Hepatocyte (in vitro differentiated cells): Measurements from ENCODE around the gene FUCA1. TPM values are rescaled to one million over a fixed set of nuclear protein-coding genes. Genes with fewer than 3 reads are reported as not detected.

Experiments
- DNase-seq: peaks from one replicate; pipeline ENCODE4 v3.0.0-alpha.2; 2016; ENCODE audit warnings: low spot score
- H2AFZ ChIP-seq: fragments of 200-600 bp; sonication (generic); 2 replicates; pipeline ENCODE4 v1.6.0; 2016; ENCODE audit warnings: antibody characterized with exemption, mild to moderate bottlenecking
- H3K27ac ChIP-seq: fragments of 200-600 bp; sonication (generic); 2 replicates; pipeline ENCODE4 v1.5.1; 2016; ENCODE audit warnings: mild to moderate bottlenecking
- H3K27me3 ChIP-seq: fragments of 200-600 bp; sonication (generic); 2 replicates; pipeline ENCODE4 v1.6.1; 2016
- H3K36me3 ChIP-seq: fragments of 200-600 bp; sonication (generic); replicated peaks from 2 replicates; pipeline ENCODE4 v1.5.1; 2016; ENCODE audit warnings: low read depth; ENCODE audit not compliant: insufficient read depth
- H3K4me1 ChIP-seq: fragments of 200-600 bp; sonication (generic); 2 replicates; pipeline ENCODE4 v1.5.1; 2016; ENCODE audit warnings: mild to moderate bottlenecking, moderate library complexity; ENCODE audit not compliant: insufficient read depth
- H3K4me2 ChIP-seq: fragments of 200-600 bp; sonication (generic); 2 replicates; pipeline ENCODE4 v1.6.0; 2016
- H3K4me3 ChIP-seq: fragments of 200-600 bp; sonication (generic); 2 replicates; pipeline ENCODE4 v1.5.1; 2016; ENCODE audit warnings: mild to moderate bottlenecking
- H3K79me2 ChIP-seq: fragments of 200-600 bp; sonication (generic); 2 replicates; pipeline ENCODE4 v1.6.0; 2017; ENCODE audit warnings: mild to moderate bottlenecking
- H3K9me2 ChIP-seq: fragments of 200-600 bp; sonication (generic); replicated peaks from 2 replicates; pipeline ENCODE4 v1.6.0; 2017; ENCODE audit warnings: mild to moderate bottlenecking; ENCODE audit not compliant: insufficient read depth
- H3K9me3 ChIP-seq: fragments of 200-600 bp; sonication (generic); 2 replicates; pipeline ENCODE4 v1.5.1; 2016; ENCODE audit warnings: low read depth, mild to moderate bottlenecking
- H4K20me1 ChIP-seq: fragments of 200-600 bp; sonication (generic); 2 replicates; pipeline ENCODE4 v1.6.0; 2016; ENCODE audit warnings: mild to moderate bottlenecking; ENCODE audit not compliant: insufficient read depth, poor library complexity, severe bottlenecking
- CTCF ChIP-seq: fragments of 200-600 bp; sonication (generic); IDR thresholded peaks from 2 replicates; pipeline ENCODE4 v1.5.1; 2016; ENCODE audit warnings: antibody characterized with exemption, mild to moderate bottlenecking; ENCODE audit not compliant: poor library complexity
- EZH2 ChIP-seq: fragments of 200-600 bp; sonication (generic); IDR thresholded peaks from 2 replicates; pipeline ENCODE4 v1.6.1; 2016; ENCODE audit warnings: antibody characterized with exemption, mild to moderate bottlenecking, borderline replicate concordance
- EZH2phosphoT487 ChIP-seq: fragments of 200-600 bp; sonication (generic); IDR thresholded peaks from one replicate; pipeline ENCODE4 v1.6.1; 2018; ENCODE audit warnings: antibody characterized with exemption, mild to moderate bottlenecking, low read depth, moderate library complexity; ENCODE audit not compliant: unreplicated experiment, severe bottlenecking
- WGBS: methylation state at CpG from one replicate; pipeline ENCODE4 v1.1.6; 2016; ENCODE audit warnings: low lambda C conversion rate; ENCODE audit errors: missing lambda C conversion rate; 5-methylcytosine and 5-hydroxymethylcytosine counted together
- polyA plus RNA-seq: library from polyadenylated mRNA; unstranded; fragments of >200 nt; fragmentation: Nextera tagmentation; extraction: Ambion mirVana; gene quantifications from 2 replicates; pipeline ENCODE4 v1.2.1, GENCODE V29; 2016
- total RNA-seq: library from RNA; depleted of rRNA; stranded (reverse); fragments of >200 nt; gene quantifications from 2 replicates; pipeline ENCODE4 v1.2.3, GENCODE V29; 2014

FUCA1 gene
- total and polyA plus RNA-seq, 2 experiments from 2014 or later, result 59.0 to 74.2 TPM

GRCh38 chr1:23801338-23801748, 66.7 kb downstream of the FUCA1 start:
- peak overlapping the region; percentile 34 for H2AFZ ChIP-seq
- H3K27ac ChIP-seq, result peak overlapping the region; percentile 99
- H3K36me3 ChIP-seq, result no peaks in the 10 kb centered on the region
- peak overlapping the region; percentile 61 for H3K4me3 ChIP-seq
- no peaks in the 10 kb centered on the region for H3K27me3 ChIP-seq
- no peaks in the 10 kb centered on the region for H3K9me3 ChIP-seq
- peak overlapping the region; percentile 93 for H3K4me2 ChIP-seq
- no peaks in the 10 kb centered on the region for H4K20me1 ChIP-seq
- H3K9me2 ChIP-seq, result no peaks in the 10 kb centered on the region
- peaks cover 18% of the 10 kb centered on the region for H3K4me1 ChIP-seq
- peaks cover 6% of the 10 kb centered on the region for H3K79me2 ChIP-seq
- DNase-seq, result peak; percentile 73
- 9% methylated on average over 19 of the region's 19 CpGs for WGBS
- TF ChIP-seq EZH2, result no peak
- no peak for TF ChIP-seq CTCF
- no peak for TF ChIP-seq EZH2phosphoT487

- Histone ChIP-seq H3K27me3 (no peaks in the 10 kb centered on the region), H3K4me3 (peak within 1 kb of the TSS; percentile 73), H3K79me2 (peaks cover 6% of the 10 kb centered on the region), H4K20me1 (no peaks in the 10 kb centered on the region), H2AFZ (peak within 1 kb of the TSS; percentile 34), H3K4me1 (peaks cover 18% of the 10 kb centered on the region), H3K27ac (peak within 1 kb of the TSS; percentile 99), H3K9me3 (no peaks in the 10 kb centered on the region), H3K9me2 (no peaks in the 10 kb centered on the region), H3K36me3 (no peaks in the 10 kb centered on the region), H3K4me2 (peak within 1 kb of the TSS; percentile 93)
- WGBS, result 2% methylated on average over 24 of the region's 82 CpGs
- TF ChIP-seq CTCF (no peak), EZH2phosphoT487 (no peak), EZH2 (no peak)
- DNase-seq, result peak; percentile 97
These were observed 67.4 kb downstream of the FUCA1 start, which contains the start of gene GALE for GRCh38 chr1:23800400-23801337. Gene GALE (minus strand): TSS chr1:23800754. CDS start chr1:23799007, 1,747 bp downstream.

- TF ChIP-seq EZH2phosphoT487 (no peak), CTCF (no peak), EZH2 (no peak)
- Histone ChIP-seq H3K27me3 (no peaks in the 10 kb centered on the region), H3K4me1 (peaks cover 18% of the 10 kb centered on the region), H3K9me2 (no peaks in the 10 kb centered on the region), H3K9me3 (no peaks in the 10 kb centered on the region), H2AFZ (peak overlapping the region; percentile 21), H3K79me2 (peaks cover 6% of the 10 kb centered on the region), H3K27ac (peak overlapping the region; percentile 99), H3K4me2 (peak overlapping the region; percentile 93), H3K4me3 (peak overlapping the region; percentile 73), H4K20me1 (no peaks in the 10 kb centered on the region), H3K36me3 (no peaks in the 10 kb centered on the region)
- 2% methylated on average over 44 of the region's 48 CpGs for WGBS
- DNase-seq, result peak; percentile 92
These were observed 68.3 kb downstream of the FUCA1 start for GRCh38 chr1:23799570-23800399.
